ENCODE measurements around the gene UGT1A4. TPM values are rescaled to one million over a fixed set of nuclear protein-coding genes. Genes with fewer than 3 reads are reported as not detected.

The UGT1A4 gene
- total and polyA plus RNA-seq, 2 of the 8 experiments (the other 6 are each of a cell fraction or from before 2014, with no cell fraction given) = not detected

DNA sequence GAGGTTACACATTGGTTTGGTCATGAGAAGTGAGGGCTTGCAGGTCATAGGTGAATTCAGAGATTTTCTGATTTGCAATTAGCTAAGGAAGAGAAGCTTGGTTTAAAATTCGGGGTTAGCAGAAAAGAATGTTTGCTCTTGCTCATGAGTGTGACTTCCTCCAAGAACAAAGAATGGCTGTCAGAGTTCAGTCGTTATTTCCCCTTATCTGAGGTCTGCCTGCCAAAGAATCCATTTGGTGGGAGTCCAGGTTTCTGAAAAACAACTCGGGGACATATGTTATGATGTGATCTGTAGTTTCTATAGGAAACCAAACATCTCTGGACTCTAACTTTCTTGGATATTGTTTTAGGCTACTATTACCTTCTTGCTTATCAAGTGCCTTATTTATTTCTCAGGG is 29.0 kb upstream of the UGT1A4 start (continued):
- TF ChIP-seq, protein P1, sequence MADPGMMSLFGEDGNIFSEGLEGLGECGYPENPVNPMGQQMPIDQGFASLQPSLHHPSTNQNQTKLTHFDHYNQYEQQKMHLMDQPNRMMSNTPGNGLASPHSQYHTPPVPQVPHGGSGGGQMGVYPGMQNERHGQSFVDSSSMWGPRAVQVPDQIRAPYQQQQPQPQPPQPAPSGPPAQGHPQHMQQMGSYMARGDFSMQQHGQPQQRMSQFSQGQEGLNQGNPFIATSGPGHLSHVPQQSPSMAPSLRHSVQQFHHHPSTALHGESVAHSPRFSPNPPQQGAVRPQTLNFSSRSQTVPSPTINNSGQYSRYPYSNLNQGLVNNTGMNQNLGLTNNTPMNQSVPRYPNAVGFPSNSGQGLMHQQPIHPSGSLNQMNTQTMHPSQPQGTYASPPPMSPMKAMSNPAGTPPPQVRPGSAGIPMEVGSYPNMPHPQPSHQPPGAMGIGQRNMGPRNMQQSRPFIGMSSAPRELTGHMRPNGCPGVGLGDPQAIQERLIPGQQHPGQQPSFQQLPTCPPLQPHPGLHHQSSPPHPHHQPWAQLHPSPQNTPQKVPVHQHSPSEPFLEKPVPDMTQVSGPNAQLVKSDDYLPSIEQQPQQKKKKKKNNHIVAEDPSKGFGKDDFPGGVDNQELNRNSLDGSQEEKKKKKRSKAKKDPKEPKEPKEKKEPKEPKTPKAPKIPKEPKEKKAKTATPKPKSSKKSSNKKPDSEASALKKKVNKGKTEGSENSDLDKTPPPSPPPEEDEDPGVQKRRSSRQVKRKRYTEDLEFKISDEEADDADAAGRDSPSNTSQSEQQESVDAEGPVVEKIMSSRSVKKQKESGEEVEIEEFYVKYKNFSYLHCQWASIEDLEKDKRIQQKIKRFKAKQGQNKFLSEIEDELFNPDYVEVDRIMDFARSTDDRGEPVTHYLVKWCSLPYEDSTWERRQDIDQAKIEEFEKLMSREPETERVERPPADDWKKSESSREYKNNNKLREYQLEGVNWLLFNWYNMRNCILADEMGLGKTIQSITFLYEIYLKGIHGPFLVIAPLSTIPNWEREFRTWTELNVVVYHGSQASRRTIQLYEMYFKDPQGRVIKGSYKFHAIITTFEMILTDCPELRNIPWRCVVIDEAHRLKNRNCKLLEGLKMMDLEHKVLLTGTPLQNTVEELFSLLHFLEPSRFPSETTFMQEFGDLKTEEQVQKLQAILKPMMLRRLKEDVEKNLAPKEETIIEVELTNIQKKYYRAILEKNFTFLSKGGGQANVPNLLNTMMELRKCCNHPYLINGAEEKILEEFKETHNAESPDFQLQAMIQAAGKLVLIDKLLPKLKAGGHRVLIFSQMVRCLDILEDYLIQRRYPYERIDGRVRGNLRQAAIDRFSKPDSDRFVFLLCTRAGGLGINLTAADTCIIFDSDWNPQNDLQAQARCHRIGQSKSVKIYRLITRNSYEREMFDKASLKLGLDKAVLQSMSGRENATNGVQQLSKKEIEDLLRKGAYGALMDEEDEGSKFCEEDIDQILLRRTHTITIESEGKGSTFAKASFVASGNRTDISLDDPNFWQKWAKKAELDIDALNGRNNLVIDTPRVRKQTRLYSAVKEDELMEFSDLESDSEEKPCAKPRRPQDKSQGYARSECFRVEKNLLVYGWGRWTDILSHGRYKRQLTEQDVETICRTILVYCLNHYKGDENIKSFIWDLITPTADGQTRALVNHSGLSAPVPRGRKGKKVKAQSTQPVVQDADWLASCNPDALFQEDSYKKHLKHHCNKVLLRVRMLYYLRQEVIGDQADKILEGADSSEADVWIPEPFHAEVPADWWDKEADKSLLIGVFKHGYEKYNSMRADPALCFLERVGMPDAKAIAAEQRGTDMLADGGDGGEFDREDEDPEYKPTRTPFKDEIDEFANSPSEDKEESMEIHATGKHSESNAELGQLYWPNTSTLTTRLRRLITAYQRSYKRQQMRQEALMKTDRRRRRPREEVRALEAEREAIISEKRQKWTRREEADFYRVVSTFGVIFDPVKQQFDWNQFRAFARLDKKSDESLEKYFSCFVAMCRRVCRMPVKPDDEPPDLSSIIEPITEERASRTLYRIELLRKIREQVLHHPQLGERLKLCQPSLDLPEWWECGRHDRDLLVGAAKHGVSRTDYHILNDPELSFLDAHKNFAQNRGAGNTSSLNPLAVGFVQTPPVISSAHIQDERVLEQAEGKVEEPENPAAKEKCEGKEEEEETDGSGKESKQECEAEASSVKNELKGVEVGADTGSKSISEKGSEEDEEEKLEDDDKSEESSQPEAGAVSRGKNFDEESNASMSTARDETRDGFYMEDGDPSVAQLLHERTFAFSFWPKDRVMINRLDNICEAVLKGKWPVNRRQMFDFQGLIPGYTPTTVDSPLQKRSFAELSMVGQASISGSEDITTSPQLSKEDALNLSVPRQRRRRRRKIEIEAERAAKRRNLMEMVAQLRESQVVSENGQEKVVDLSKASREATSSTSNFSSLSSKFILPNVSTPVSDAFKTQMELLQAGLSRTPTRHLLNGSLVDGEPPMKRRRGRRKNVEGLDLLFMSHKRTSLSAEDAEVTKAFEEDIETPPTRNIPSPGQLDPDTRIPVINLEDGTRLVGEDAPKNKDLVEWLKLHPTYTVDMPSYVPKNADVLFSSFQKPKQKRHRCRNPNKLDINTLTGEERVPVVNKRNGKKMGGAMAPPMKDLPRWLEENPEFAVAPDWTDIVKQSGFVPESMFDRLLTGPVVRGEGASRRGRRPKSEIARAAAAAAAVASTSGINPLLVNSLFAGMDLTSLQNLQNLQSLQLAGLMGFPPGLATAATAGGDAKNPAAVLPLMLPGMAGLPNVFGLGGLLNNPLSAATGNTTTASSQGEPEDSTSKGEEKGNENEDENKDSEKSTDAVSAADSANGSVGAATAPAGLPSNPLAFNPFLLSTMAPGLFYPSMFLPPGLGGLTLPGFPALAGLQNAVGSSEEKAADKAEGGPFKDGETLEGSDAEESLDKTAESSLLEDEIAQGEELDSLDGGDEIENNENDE (IDR thresholded peaks at IDR 0.05; ENCODE audit: insufficient replicate concordance, low read length) = no peak
- no peak for TF ChIP-seq CHD2 (IDR thresholded peaks at IDR 0.05; ENCODE audit: low read length)
- TF ChIP-seq CBX5 (IDR thresholded peaks at IDR 0.05; ENCODE audit: low read depth, low read length) = no peak
- no peak for TF ChIP-seq TAF1 (IDR thresholded peaks at IDR 0.05; ENCODE audit: low read depth, low read length)
